ENCODE results near the gene SEZ6. TPM values are rescaled to one million over a fixed set of nuclear protein-coding genes. Genes with fewer than 3 reads are reported as not detected.
A peak's percentile ranks its signal among the peaks of the same experiment; 100 is the strongest.

Gene SEZ6
- total RNA-seq, 1 experiment from 2014 or later = not detected

GRCh38 chr17:28926366-28926765 is 79.5 kb downstream of the SEZ6 start:
- CTCF ChIA-PET = no interaction called here
- no TSS peak for BruUV-seq (replicated peaks)
- POLR2A ChIA-PET (ENCODE audit: unreplicated experiment) = no interaction called here
- intact Hi-C loops (cut with micrococcal nuclease; ENCODE audit: unreplicated experiment) = no loop called here
- no peaks in the 10 kb centered on the region for H3K27me3 ChIP-seq (ENCODE audit: insufficient read depth, low read depth)
- H3K9me3 ChIP-seq (ENCODE audit: insufficient read depth, low read depth) = 0 out of 2 replicates have a peak, but pooled peaks cover 4% of the 10 kb centered on the region
- peaks cover 58% of the 10 kb centered on the region for H3F3A ChIP-seq (ENCODE audit: insufficient read depth, low read depth)
- H2AFZ ChIP-seq = no peak overlapping the region
- peak overlapping the region; percentile 78 for H3K27ac ChIP-seq
- TF ChIP-seq CTCF (conservative IDR thresholded peaks at IDR 0.05) (no peak), EZH2 (IDR thresholded peaks at IDR 0.05; ENCODE audit: low read depth) (no peak)
- peaks cover 50% of the 10 kb centered on the region for H3K4me1 ChIP-seq (replicated peaks; ENCODE audit: insufficient read depth)
- peaks cover 52% of the 10 kb centered on the region for H3K36me3 ChIP-seq (ENCODE audit: low read depth)
- H3K9me2 ChIP-seq (ENCODE audit: insufficient read depth) = no peaks in the 10 kb centered on the region
- H3K4me2 ChIP-seq = peak overlapping the region; percentile 65
- DNase-seq = no peak
- H4K20me1 ChIP-seq (ENCODE audit: insufficient read depth) = peaks cover 6% of the 10 kb centered on the region
- H3K79me2 ChIP-seq (ENCODE audit: low read depth) = peaks cover 85% of the 10 kb centered on the region
- no peak overlapping the region for H3K4me3 ChIP-seq

GRCh38 chr17:28925912-28926365 is 79.9 kb downstream of the SEZ6 start:
- H3K27me3 ChIP-seq (ENCODE audit: insufficient read depth, low read depth) = no peaks in the 10 kb centered on the region
- POLR2A ChIA-PET (ENCODE audit: unreplicated experiment) = no interaction called here
- peaks cover 56% of the 10 kb centered on the region for H3K36me3 ChIP-seq (ENCODE audit: low read depth)
- 0 out of 2 replicates have a peak, but pooled peaks cover 4% of the 10 kb centered on the region for H3K9me3 ChIP-seq (ENCODE audit: insufficient read depth, low read depth)
- H3K27ac ChIP-seq = peak overlapping the region; percentile 78
- CTCF ChIA-PET = no interaction called here
- peaks cover 50% of the 10 kb centered on the region for H3K4me1 ChIP-seq (replicated peaks; ENCODE audit: insufficient read depth)
- intact Hi-C loops (cut with micrococcal nuclease; ENCODE audit: unreplicated experiment) = no loop called here
- peaks cover 6% of the 10 kb centered on the region for H4K20me1 ChIP-seq (ENCODE audit: insufficient read depth)
- BruUV-seq (replicated peaks) = no TSS peak
- H3K4me3 ChIP-seq = no peak overlapping the region
- H3F3A ChIP-seq (ENCODE audit: insufficient read depth, low read depth) = peaks cover 61% of the 10 kb centered on the region
- no peaks in the 10 kb centered on the region for H3K9me2 ChIP-seq (ENCODE audit: insufficient read depth)
- TF ChIP-seq CTCF (conservative IDR thresholded peaks at IDR 0.05) = no peak
- no peak for TF ChIP-seq EZH2 (IDR thresholded peaks at IDR 0.05; ENCODE audit: low read depth)
- H3K79me2 ChIP-seq (ENCODE audit: low read depth) = peaks cover 81% of the 10 kb centered on the region
- H2AFZ ChIP-seq = no peak overlapping the region
- peak overlapping the region; percentile 65 for H3K4me2 ChIP-seq
- peak in 1 of 2 experiments; percentile 92 for DNase-seq

- H3K27me3 ChIP-seq (ENCODE audit: insufficient read depth, low read depth) = no peaks in the 10 kb centered on the region
- H3F3A ChIP-seq (ENCODE audit: insufficient read depth, low read depth) = peaks cover 58% of the 10 kb centered on the region
- ChIA-PET POLR2A (ENCODE audit: unreplicated experiment) (no interaction called here), CTCF (no interaction called here)
- TF ChIP-seq EZH2 (IDR thresholded peaks at IDR 0.05; ENCODE audit: low read depth) (no peak), CTCF (conservative IDR thresholded peaks at IDR 0.05) (no peak)
- no peaks in the 10 kb centered on the region for H3K9me2 ChIP-seq (ENCODE audit: insufficient read depth)
- no peak overlapping the region for H3K4me2 ChIP-seq
- no TSS peak for BruUV-seq (replicated peaks)
- H3K9me3 ChIP-seq (ENCODE audit: insufficient read depth, low read depth) = no peaks in the 10 kb centered on the region
- H4K20me1 ChIP-seq (ENCODE audit: insufficient read depth) = peaks cover 15% of the 10 kb centered on the region
- no peak for DNase-seq
- H3K4me3 ChIP-seq = no peak overlapping the region
- H3K27ac ChIP-seq = no peak overlapping the region
- intact Hi-C loops (cut with micrococcal nuclease; ENCODE audit: unreplicated experiment) = no loop called here
- peaks cover 38% of the 10 kb centered on the region for H3K79me2 ChIP-seq (ENCODE audit: low read depth)
- peaks cover 86% of the 10 kb centered on the region for H3K36me3 ChIP-seq (ENCODE audit: low read depth)
- H2AFZ ChIP-seq = no peak overlapping the region
- peaks cover 16% of the 10 kb centered on the region for H3K4me1 ChIP-seq (replicated peaks; ENCODE audit: insufficient read depth)
These were observed 85.6 kb downstream of the SEZ6 start for GRCh38 chr17:28920201-28920600.

Measured in PC-9 (cell line).